Lung (tissue), 12 donors: ENCODE results near the gene PDP2. TPM values are rescaled to one million over a fixed set of nuclear protein-coding genes. Genes with fewer than 3 reads are reported as not detected.

ENCODE experiments used
- ATAC-seq: fragments of 200-7000 bp; cut with Tn5 transposase; one replicate; pipeline ENCODE4 v1.9.1; 2020; ENCODE audit warnings: moderate number of reproducible peaks; ENCODE audit not compliant: insufficient read depth, low FRiP score
- DNase-seq, 3 donors: peaks; one replicate each; pipeline ENCODE4 v3.0.0-alpha.2; 2013 to 2017
- H3K27ac ChIP-seq, 2 donors: one replicate each; pipeline ENCODE4 v1.5.1; 2013; ENCODE audit warnings: mild to moderate bottlenecking in 2 of 2, moderate library complexity in 2 of 2, control low read depth in 1 of 2, inconsistent platforms in 1 of 2, low read depth in 1 of 2, low read length in 1 of 2
- H3K27me3 ChIP-seq, 3 donors: one replicate each; pipeline ENCODE4 v1.5.1; 2013; ENCODE audit warnings: low read length in 2 of 3; ENCODE audit not compliant: control insufficient read depth in 3 of 3, insufficient read depth in 3 of 3
- H3K36me3 ChIP-seq, 4 donors: one replicate each; pipeline ENCODE4 v1.5.1; 2013; ENCODE audit warnings: low read length in 4 of 4, mild to moderate bottlenecking in 1 of 4, moderate library complexity in 1 of 4; ENCODE audit not compliant: control insufficient read depth in 4 of 4, insufficient read depth in 4 of 4
- H3K4me1 ChIP-seq, 5 donors: one replicate each; pipeline ENCODE4 v1.5.1; 2013; ENCODE audit warnings: low read length in 5 of 5, mild to moderate bottlenecking in 2 of 5, moderate library complexity in 1 of 5; ENCODE audit not compliant: control insufficient read depth in 5 of 5, insufficient read depth in 5 of 5
- H3K4me3 ChIP-seq: one replicate; pipeline ENCODE4 v1.5.1; 2013; ENCODE audit warnings: mild to moderate bottlenecking, control low read depth, moderate library complexity
- H3K9ac ChIP-seq, 2 donors: one replicate each; pipeline ENCODE4 v1.5.1; 2013; ENCODE audit warnings: low read length in 2 of 2, control low read depth in 1 of 2; ENCODE audit not compliant: insufficient read depth in 1 of 2
- H3K9me3 ChIP-seq, 4 donors: one replicate each; pipeline ENCODE4 v1.5.1; 2013; ENCODE audit warnings: low read length in 3 of 4, mild to moderate bottlenecking in 1 of 4, moderate library complexity in 1 of 4; ENCODE audit not compliant: control insufficient read depth in 4 of 4, insufficient read depth in 3 of 4
- CTCF ChIP-seq: IDR thresholded peaks from 2 replicates; pipeline ENCODE4 v1.5.1; 2012; ENCODE audit warnings: mild to moderate bottlenecking; ENCODE audit errors: control extremely low read depth, extremely low read depth
- WGBS, 2 donors: extraction: QIAGEN DNeasy Blood & Tissue Kit; methylation state at CpG; one replicate each; pipeline ENCODE4 v1.1.7; 2013; 5-methylcytosine and 5-hydroxymethylcytosine counted together
- polyA plus RNA-seq, 2 donors: library from polyadenylated mRNA; stranded (reverse); fragments of 200-250 nt; gene quantifications; one replicate each; pipeline ENCODE4 v1.2.1, GENCODE V29; 2013
- total RNA-seq, 2 donors: library from RNA; depleted of rRNA in 1 of 2; stranded (reverse); fragments of >200 nt in 1 of 2; gene quantifications; one replicate each; pipeline ENCODE4 v1.2.1, GENCODE V29; 2014 to 2021
- donor health status: control.
- donor health status: control.
- donor health status: Bipolar disorder and iron deficiency.
- donor health status: healthy.
- donor health status: DM: yes; HTN: yes; CAD: no.

PDP2 gene
- total and polyA plus RNA-seq, 4 donors = 4.5 to 23.0 (median 13.1) TPM

DNA sequence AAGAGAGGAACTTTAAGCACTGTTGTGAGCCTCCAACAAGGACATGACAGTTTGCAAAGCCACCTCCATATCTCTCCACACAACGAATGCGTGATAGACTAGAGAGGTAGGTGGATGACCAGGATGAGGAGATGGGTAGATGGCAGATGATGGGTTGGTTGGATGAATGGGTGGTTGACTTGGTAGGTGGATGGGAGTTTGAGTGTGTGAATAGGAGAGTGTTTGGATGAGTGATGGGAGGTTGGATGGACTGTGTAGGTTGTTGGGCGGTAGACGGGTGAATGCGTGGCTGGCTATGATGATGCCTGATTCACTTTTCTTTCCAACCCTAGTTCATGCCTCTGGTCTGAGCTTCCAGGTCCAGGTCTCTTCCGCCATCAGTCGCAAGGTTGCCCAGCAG lies 34.2 kb downstream of the PDP2 start:
- Histone ChIP-seq H3K9ac (no peak overlapping the region), H3K36me3 (no peaks in the 10 kb centered on the region), H3K27me3 (no peaks in the 10 kb centered on the region), H3K4me3 (no peak overlapping the region), H3K4me1 (peaks cover 0 to 3% (median 0%) of the 10 kb centered on the region in 5 donors), H3K27ac (no peak overlapping the region), H3K9me3 (no peaks in the 10 kb centered on the region)
- WGBS, 2 donors = 94 to 97% methylated on average over 7 of the region's 7 CpGs
- ATAC-seq = no peak
- DNase-seq = no peak
- TF ChIP-seq CTCF = no peak

GRCh38 chr16:66915041-66915440 lies 34.7 kb downstream of the PDP2 start:
- Histone ChIP-seq H3K27me3 (no peaks in the 10 kb centered on the region), H3K36me3 (no peaks in the 10 kb centered on the region), H3K4me1 (peaks cover 0 to 3% (median 0%) of the 10 kb centered on the region in 5 donors), H3K9ac (no peak overlapping the region), H3K4me3 (no peak overlapping the region), H3K9me3 (no peaks in the 10 kb centered on the region), H3K27ac (no peak overlapping the region)
- no peak for TF ChIP-seq CTCF
- ATAC-seq = no peak
- DNase-seq = no peak
- WGBS, 2 donors = 63 to 73% methylated on average over 7 of the region's 7 CpGs

GRCh38 chr16:66916518-66916917 lies 36.2 kb downstream of the PDP2 start:
- TF ChIP-seq CTCF = no peak
- ATAC-seq = no peak
- Histone ChIP-seq H3K27ac (no peak overlapping the region), H3K9me3 (no peaks in the 10 kb centered on the region), H3K27me3 (no peaks in the 10 kb centered on the region), H3K36me3 (no peaks in the 10 kb centered on the region), H3K9ac (no peak overlapping the region), H3K4me1 (peaks cover 0 to 7% (median 0%) of the 10 kb centered on the region in 5 donors), H3K4me3 (no peak overlapping the region)
- DNase-seq = no peak
- 89 to 90% methylated on average over 6 of the region's 6 CpGs for WGBS, 2 donors

GRCh38 chr16:66917741-66918140 lies 37.4 kb downstream of the PDP2 start:
- DNase-seq (no peak), ATAC-seq (no peak)
- H3K27ac ChIP-seq = no peak overlapping the region
- no peak overlapping the region for H3K4me3 ChIP-seq
- peaks cover 0 to 9% (median 0%) of the 10 kb centered on the region in 5 donors for H3K4me1 ChIP-seq
- TF ChIP-seq CTCF = no peak
- H3K9ac ChIP-seq = no peak overlapping the region
- 89 to 96% methylated on average over 9 of the region's 9 CpGs for WGBS, 2 donors
- no peaks in the 10 kb centered on the region for H3K36me3 ChIP-seq
- no peaks in the 10 kb centered on the region for H3K27me3 ChIP-seq
- no peaks in the 10 kb centered on the region for H3K9me3 ChIP-seq
